DOHH2 (cell line): ENCODE measurements around the gene MYOZ2.

Experiments used
- H3F3A ChIP-seq: fragments of 200-600 bp; sonication (generic), shearing (Covaris generic); 2 replicates; pipeline ENCODE4 v1.6.0; 2016; ENCODE audit warnings: antibody characterized with exemption, mild to moderate bottlenecking; ENCODE audit not compliant: control insufficient read depth, insufficient read depth
- H3K27ac ChIP-seq: fragments of 200-600 bp; sonication (generic); 2 replicates; pipeline ENCODE4 v1.5.1; 2014; ENCODE audit warnings: low read depth, mild to moderate bottlenecking, low read length, moderate library complexity
- H3K27me3 ChIP-seq: fragments of 200-600 bp; sonication (generic); 2 replicates; pipeline ENCODE4 v1.6.1; 2014; ENCODE audit warnings: mild to moderate bottlenecking, low read length, mixed read lengths; ENCODE audit not compliant: control insufficient read depth
- H3K36me3 ChIP-seq: fragments of 200-600 bp; sonication (generic); 2 replicates; pipeline ENCODE4 v1.6.1; 2014; ENCODE audit warnings: mild to moderate bottlenecking, low read length, moderate library complexity, mixed read lengths; ENCODE audit not compliant: control insufficient read depth
- H3K4me1 ChIP-seq: fragments of 200-600 bp; sonication (generic); 2 replicates; pipeline ENCODE4 v1.6.1; 2014; ENCODE audit warnings: mild to moderate bottlenecking, low read length, mixed read lengths; ENCODE audit not compliant: control insufficient read depth
- H3K4me2 ChIP-seq: fragments of 200-600 bp; sonication (generic); 2 replicates; pipeline ENCODE4 v1.6.0; 2014; ENCODE audit warnings: mild to moderate bottlenecking, low read length, moderate library complexity
- H3K4me3 ChIP-seq: fragments of 200-600 bp; sonication (generic); 2 replicates; pipeline ENCODE4 v1.5.1; 2014; ENCODE audit warnings: mild to moderate bottlenecking, low read length, mixed read lengths
- H3K79me2 ChIP-seq: fragments of 200-600 bp; sonication (generic); 2 replicates; pipeline ENCODE4 v1.6.1; 2014; ENCODE audit warnings: mild to moderate bottlenecking, low read length, mixed read lengths; ENCODE audit not compliant: control insufficient read depth
- H3K9me2 ChIP-seq: fragments of 200-600 bp; sonication (generic); replicated peaks from 2 replicates; pipeline ENCODE4 v1.6.1; 2014; ENCODE audit warnings: mild to moderate bottlenecking, low read length, mixed read lengths; ENCODE audit not compliant: control insufficient read depth
- H3K9me3 ChIP-seq: fragments of 200-600 bp; sonication (generic); 2 replicates; pipeline ENCODE4 v1.6.1; 2014; ENCODE audit warnings: antibody characterized with exemption, low read length, mixed read lengths; ENCODE audit not compliant: control insufficient read depth, insufficient read depth
- H4K20me1 ChIP-seq: fragments of 200-600 bp; sonication (generic); 2 replicates; pipeline ENCODE4 v1.6.0; 2014; ENCODE audit warnings: low read depth, mild to moderate bottlenecking, antibody characterized with exemption, low read length, moderate library complexity; ENCODE audit not compliant: control insufficient read depth, insufficient read depth
- EZH2phosphoT487 ChIP-seq: fragments of 200-600 bp; sonication (generic); IDR thresholded peaks from 2 replicates; pipeline ENCODE4 v1.6.1; 2017; ENCODE audit warnings: borderline replicate concordance, mild to moderate bottlenecking, antibody characterized with exemption, low read length, moderate library complexity, mixed read lengths
- TF ChIP-seq, protein P1 (sequence below): fragments of 200-600 bp; sonication (generic); IDR thresholded peaks from one replicate; pipeline ENCODE4 v1.5.1; 2014; ENCODE audit warnings: antibody characterized with exemption, mild to moderate bottlenecking, low read depth, low read length; ENCODE audit not compliant: poor library complexity, severe bottlenecking

Gene MYOZ2

GRCh38 chr4:119212964-119213606 lies 77.5 kb downstream of the MYOZ2 start:
- Histone ChIP-seq H3K4me3 (peak overlapping the region; percentile 98), H3K79me2 (peaks cover 74% of the 10 kb centered on the region), H3K27ac (peak overlapping the region; percentile 71), H3K4me1 (peaks cover 65% of the 10 kb centered on the region), H3F3A (0 out of 2 replicates have a peak, but pooled peaks cover 16% of the 10 kb centered on the region), H3K9me3 (no peaks in the 10 kb centered on the region), H4K20me1 (peaks cover 3% of the 10 kb centered on the region; the same call in 1 of the 2 replicates), H3K27me3 (no peaks in the 10 kb centered on the region), H3K36me3 (peaks cover 62% of the 10 kb centered on the region), H3K9me2 (no peaks in the 10 kb centered on the region), H3K4me2 (peak overlapping the region; percentile 61)
- no peak for TF ChIP-seq EZH2phosphoT487
- TF ChIP-seq, protein P1, sequence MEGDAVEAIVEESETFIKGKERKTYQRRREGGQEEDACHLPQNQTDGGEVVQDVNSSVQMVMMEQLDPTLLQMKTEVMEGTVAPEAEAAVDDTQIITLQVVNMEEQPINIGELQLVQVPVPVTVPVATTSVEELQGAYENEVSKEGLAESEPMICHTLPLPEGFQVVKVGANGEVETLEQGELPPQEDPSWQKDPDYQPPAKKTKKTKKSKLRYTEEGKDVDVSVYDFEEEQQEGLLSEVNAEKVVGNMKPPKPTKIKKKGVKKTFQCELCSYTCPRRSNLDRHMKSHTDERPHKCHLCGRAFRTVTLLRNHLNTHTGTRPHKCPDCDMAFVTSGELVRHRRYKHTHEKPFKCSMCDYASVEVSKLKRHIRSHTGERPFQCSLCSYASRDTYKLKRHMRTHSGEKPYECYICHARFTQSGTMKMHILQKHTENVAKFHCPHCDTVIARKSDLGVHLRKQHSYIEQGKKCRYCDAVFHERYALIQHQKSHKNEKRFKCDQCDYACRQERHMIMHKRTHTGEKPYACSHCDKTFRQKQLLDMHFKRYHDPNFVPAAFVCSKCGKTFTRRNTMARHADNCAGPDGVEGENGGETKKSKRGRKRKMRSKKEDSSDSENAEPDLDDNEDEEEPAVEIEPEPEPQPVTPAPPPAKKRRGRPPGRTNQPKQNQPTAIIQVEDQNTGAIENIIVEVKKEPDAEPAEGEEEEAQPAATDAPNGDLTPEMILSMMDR: peak; percentile 61

DNA sequence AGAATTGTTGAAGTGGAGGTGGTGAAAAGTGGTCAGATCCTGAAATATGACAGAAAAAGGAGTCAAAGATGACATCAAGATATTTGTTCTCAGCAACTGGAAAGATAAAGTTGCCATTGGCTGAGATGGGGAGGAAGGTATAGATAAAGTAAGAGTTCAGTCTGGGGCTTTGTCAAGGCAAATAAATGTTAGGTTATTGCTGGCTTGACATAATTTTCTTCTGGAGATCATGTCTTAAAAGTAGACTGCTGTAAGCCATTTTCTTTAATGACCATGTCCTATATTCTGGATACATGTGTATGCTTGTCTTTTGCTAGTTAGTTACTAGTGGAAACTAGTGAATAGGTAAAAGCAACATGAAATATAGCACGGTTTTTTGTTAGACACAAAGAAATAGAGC lies 82.5 kb downstream of the MYOZ2 start:
- Histone ChIP-seq H3K27ac (no peak overlapping the region), H4K20me1 (peaks cover 2% of the 10 kb centered on the region; the same call in 1 of the 2 replicates), H3K9me3 (no peaks in the 10 kb centered on the region), H3K4me2 (peak overlapping the region; percentile 61), H3K36me3 (peaks cover 94% of the 10 kb centered on the region), H3F3A (peaks cover 8% of the 10 kb centered on the region), H3K79me2 (peaks cover 99% of the 10 kb centered on the region), H3K27me3 (no peaks in the 10 kb centered on the region), H3K4me1 (peaks cover 40% of the 10 kb centered on the region), H3K9me2 (no peaks in the 10 kb centered on the region), H3K4me3 (0 out of 2 replicates have a peak overlapping the region, but pooled peaks have one; percentile 2)
- TF ChIP-seq, protein P1: no peak
- no peak for TF ChIP-seq EZH2phosphoT487

GRCh38 chr4:119221412-119221811 lies 85.8 kb downstream of the MYOZ2 start:
- Histone ChIP-seq H3K79me2 (peaks cover 98% of the 10 kb centered on the region), H3K27me3 (no peaks in the 10 kb centered on the region), H4K20me1 (no peaks in the 10 kb centered on the region; the same call in 1 of the 2 replicates), H3K9me3 (no peaks in the 10 kb centered on the region), H3K4me1 (peaks cover 27% of the 10 kb centered on the region), H3K4me2 (no peak overlapping the region), H3K9me2 (no peaks in the 10 kb centered on the region), H3K27ac (no peak overlapping the region), H3F3A (peaks cover 11% of the 10 kb centered on the region), H3K36me3 (peaks cover 92% of the 10 kb centered on the region), H3K4me3 (no peak overlapping the region)
- TF ChIP-seq, protein P1: no peak
- TF ChIP-seq EZH2phosphoT487: no peak
